Heart right ventricle (tissue), 16 donors: Measurements from ENCODE around the gene ST6GALNAC3. TPM values are rescaled to one million over a fixed set of nuclear protein-coding genes. Genes with fewer than 3 reads are reported as not detected.

Experiments
- ATAC-seq, 8 donors: fragments of 200-7000 bp; cut with Tn5 transposase; one replicate each; pipeline ENCODE4 v1.9.1; 2020; ENCODE audit warnings: mild to moderate bottlenecking in 8 of 8, moderate library complexity in 8 of 8, moderate number of reproducible peaks in 1 of 8
- DNase-seq, 2 donors: peaks; one replicate each; pipeline ENCODE4 v3.0.0-alpha.2; 2020
- H3K27ac ChIP-seq, 10 donors: fragments of 200-600 bp; sonication (generic) in 2 of 10; one replicate each; pipeline versions ENCODE4 v1.5.0 to v1.8.0; 2020 to 2022; ENCODE audit warnings: mild to moderate bottlenecking in 3 of 10
- H3K27me3 ChIP-seq, 7 donors: fragments of 200-600 bp; one replicate each; pipeline ENCODE4 v1.8.0; 2021 to 2022; ENCODE audit warnings: mild to moderate bottlenecking in 2 of 7
- H3K36me3 ChIP-seq, 9 donors: fragments of 200-600 bp; sonication (generic) in 1 of 9; one replicate each; pipeline versions ENCODE4 v1.5.0 to v1.8.0; 2020 to 2022; ENCODE audit warnings: mild to moderate bottlenecking in 2 of 9
- H3K4me1 ChIP-seq, 9 donors: fragments of 200-600 bp; sonication (generic) in 1 of 9; one replicate each; pipeline versions ENCODE4 v1.5.0 to v1.8.0; 2020 to 2022; ENCODE audit warnings: mild to moderate bottlenecking in 4 of 9
- H3K4me3 ChIP-seq, 10 donors: fragments of 200-600 bp; sonication (generic) in 2 of 10; one replicate each; pipeline versions ENCODE4 v1.5.0 to v1.8.0; 2020 to 2022; ENCODE audit warnings: mild to moderate bottlenecking in 7 of 10, moderate library complexity in 2 of 10
- H3K9me3 ChIP-seq, 11 donors: fragments of 200-600 bp in 10 of 11; sonication (generic) in 2 of 11; one replicate each; pipeline versions ENCODE4 v1.5.0 to v1.8.0; 2013 to 2022; ENCODE audit warnings: mild to moderate bottlenecking in 2 of 11, control low read depth in 1 of 11, moderate library complexity in 1 of 11
- WGBS, 2 donors: extraction: QIAGEN DNeasy Blood & Tissue Kit; methylation state at CpG; one replicate each; pipeline ENCODE4 v1.1.7; 2013; ENCODE audit warnings: inconsistent platforms in 1 of 2; 5-methylcytosine and 5-hydroxymethylcytosine counted together
- intact Hi-C, 10 donors: fragments of 100-400 bp; cut with DNase I; formaldehyde crosslinking; loops; one replicate each; pipeline versions ENCODE4 v1.11.1 to v1.14.2; 2022
- polyA plus RNA-seq, 2 donors: library from polyadenylated mRNA; stranded (reverse); fragments of 200-250 nt; gene quantifications; one replicate each; pipeline ENCODE4 v1.2.3, GENCODE V29; 2013
- total RNA-seq, 10 donors: library from RNA; stranded (reverse); fragmentation: NEBNext Ultra II Directional in 3 of 10; extraction: Animal tissue kit (Norgen Biotek cat#: 25700) in 3 of 10; gene quantifications; one replicate each; pipeline versions ENCODE4 v1.2.1 to v1.2.4, GENCODE V29; 2021 to 2023
- TF ChIP-seq, protein P1 (sequence below), 9 donors: fragments of 200-600 bp; sonication (generic) in 2 of 9; IDR thresholded peaks; one replicate each; pipeline versions ENCODE4 v1.5.0 to v1.8.0; 2021 to 2022; ENCODE audit warnings: antibody characterized with exemption in 9 of 9, mild to moderate bottlenecking in 5 of 9, moderate library complexity in 1 of 9
- donor health status: Arrhythmogenic right ventricular cardiomyopathy.
- donor health status: ischemic (EF 13 %, LVEDD 7.1; RV severe dilation, severe dysfunction).
- donor health status: healthy with polysubstance abuse.
- donor health status: DM: no; HTN: yes; CAD: no.
- donor health status: DM: no; HTN: no; CAD: no.
- donor health status: ischemic (EF 25% LVEDD 6.9; RV normal size, moderate dysfunction).
- donor health status: ischemic (EF 25% LVEDD 5.7; RV mildly dilated, moderate dysfunction).
- donor health status: healthy.
- donor health status: DM: yes; HTN: yes; CAD: no.
- donor health status: Ischemic cardiomyopathy.
- donor health status: ischemic (EF 35%, LVEDD 5.7; RV mildly dilated, moderate dysfunction).
- donor health status: nonischemic (EF 11% LVEDD 7.7; RV severe dilation, severe dysfunction).
- donor health status: DM: yes; HTN: yes; CAD: no.
- donor health status: PGD.
- donor health status: ischemic (EF 29% LVEDD 5.4; RV normal size, mild dysfunction).
- donor health status: nonischemic (EF 23%, LVEDD 6.1; RV moderate dilation, normal function).

The ST6GALNAC3 gene
- total and polyA plus RNA-seq, 12 donors: 2.8 to 10.3 (median 4.8) TPM

DNA sequence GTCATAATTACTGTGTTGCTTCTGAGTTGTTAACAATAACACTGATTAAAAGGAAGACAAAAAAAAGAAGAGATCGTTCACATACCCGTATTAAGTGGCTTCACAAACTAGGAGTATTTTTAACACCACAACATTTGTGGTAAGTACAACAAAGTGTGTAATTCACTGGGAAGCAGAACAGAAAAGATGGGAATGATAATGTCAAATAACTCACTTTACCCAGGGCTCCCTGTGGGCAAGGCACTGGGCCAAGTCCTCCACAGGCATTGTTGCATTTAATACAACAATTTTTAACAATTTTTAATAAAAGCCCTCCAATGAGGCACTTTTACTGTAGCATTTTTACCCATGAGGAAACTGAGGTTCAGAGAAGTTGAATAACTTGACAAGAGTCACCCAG lies 407.7 kb downstream of the ST6GALNAC3 start:
- intact Hi-C loops: no loop called here
- Histone ChIP-seq H3K4me3 (no peak overlapping the region), H3K4me1 (no peaks in the 10 kb centered on the region), H3K36me3 (no peaks in the 10 kb centered on the region), H3K9me3 (no peaks in the 10 kb centered on the region), H3K27me3 (no peaks in the 10 kb centered on the region), H3K27ac (no peak overlapping the region)
- 37 to 45% methylated on average over 2 of the region's 2 CpGs for WGBS, 2 donors
- no peak for DNase-seq
- ATAC-seq: no peak
- TF ChIP-seq, protein P1, sequence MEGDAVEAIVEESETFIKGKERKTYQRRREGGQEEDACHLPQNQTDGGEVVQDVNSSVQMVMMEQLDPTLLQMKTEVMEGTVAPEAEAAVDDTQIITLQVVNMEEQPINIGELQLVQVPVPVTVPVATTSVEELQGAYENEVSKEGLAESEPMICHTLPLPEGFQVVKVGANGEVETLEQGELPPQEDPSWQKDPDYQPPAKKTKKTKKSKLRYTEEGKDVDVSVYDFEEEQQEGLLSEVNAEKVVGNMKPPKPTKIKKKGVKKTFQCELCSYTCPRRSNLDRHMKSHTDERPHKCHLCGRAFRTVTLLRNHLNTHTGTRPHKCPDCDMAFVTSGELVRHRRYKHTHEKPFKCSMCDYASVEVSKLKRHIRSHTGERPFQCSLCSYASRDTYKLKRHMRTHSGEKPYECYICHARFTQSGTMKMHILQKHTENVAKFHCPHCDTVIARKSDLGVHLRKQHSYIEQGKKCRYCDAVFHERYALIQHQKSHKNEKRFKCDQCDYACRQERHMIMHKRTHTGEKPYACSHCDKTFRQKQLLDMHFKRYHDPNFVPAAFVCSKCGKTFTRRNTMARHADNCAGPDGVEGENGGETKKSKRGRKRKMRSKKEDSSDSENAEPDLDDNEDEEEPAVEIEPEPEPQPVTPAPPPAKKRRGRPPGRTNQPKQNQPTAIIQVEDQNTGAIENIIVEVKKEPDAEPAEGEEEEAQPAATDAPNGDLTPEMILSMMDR (IDR thresholded peaks at IDR 0.05): no peak

DNA sequence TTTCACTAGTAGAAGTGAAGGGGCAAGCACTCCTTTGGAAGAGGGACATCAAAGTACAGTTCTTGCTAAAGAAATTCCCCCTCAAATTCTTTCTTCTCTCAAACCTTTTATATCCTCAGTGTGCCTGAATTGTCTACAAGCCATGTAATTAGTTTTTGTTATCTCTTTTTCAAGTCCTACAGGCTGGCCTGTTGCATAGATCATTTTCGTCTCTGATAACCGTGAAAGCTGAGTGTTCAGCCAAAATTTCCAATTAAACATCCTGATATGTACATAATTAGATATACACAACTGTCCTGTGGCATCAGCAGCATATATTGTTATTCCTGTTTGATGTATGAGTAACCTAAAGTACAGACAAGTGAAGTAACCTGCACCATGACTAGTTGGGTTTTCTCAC lies 417.2 kb downstream of the ST6GALNAC3 start:
- intact Hi-C loops: no loop called here
- TF ChIP-seq, protein P1 (IDR thresholded peaks at IDR 0.05): no peak
- H3K4me3 ChIP-seq: no peak overlapping the region
- no peaks in the 10 kb centered on the region for H3K27me3 ChIP-seq
- no peak for DNase-seq
- H3K36me3 ChIP-seq: no peaks in the 10 kb centered on the region
- no peaks in the 10 kb centered on the region for H3K4me1 ChIP-seq
- WGBS, 2 donors: 66 to 72% methylated on average over 2 of the region's 2 CpGs
- no peak for ATAC-seq
- H3K27ac ChIP-seq: no peak overlapping the region
- no peaks in the 10 kb centered on the region for H3K9me3 ChIP-seq

DNA sequence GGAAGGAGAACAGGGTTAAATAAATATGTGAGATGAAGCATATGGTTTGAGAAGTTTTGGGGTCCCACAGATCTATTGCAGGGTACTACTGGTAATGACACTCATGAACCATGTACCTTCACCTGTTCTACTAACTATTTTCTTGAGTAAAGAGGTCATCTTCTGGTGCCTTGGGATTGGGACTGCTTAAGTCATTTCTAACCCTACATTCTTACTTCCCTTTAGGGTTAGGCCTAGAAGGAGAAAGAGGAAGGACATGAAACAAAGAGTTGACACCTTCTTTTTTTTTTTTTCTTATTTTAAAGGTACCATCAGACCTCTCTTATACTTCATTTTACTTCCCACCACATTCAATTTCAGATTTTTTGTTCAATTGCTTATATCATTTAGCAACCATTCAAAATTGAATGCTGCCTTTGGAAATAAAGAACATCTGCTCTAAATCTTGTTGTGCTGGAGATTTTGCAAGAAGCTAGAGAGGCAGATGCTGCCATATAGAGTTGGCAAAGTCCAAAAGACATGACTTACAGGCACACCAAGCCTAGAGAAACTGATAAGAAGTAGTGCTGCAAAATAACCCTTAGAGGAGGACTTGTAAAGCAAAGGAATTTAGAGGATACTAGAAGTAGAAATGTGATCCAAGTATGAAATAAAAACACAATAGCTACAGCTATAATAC lies 418.3 kb downstream of the ST6GALNAC3 start:
- H3K4me3 ChIP-seq: no peak overlapping the region
- H3K36me3 ChIP-seq: no peaks in the 10 kb centered on the region
- TF ChIP-seq, protein P1 (IDR thresholded peaks at IDR 0.05): no peak
- no peaks in the 10 kb centered on the region for H3K27me3 ChIP-seq
- no peak for DNase-seq
- intact Hi-C loops: no loop called here
- ATAC-seq: no peak
- H3K9me3 ChIP-seq: no peaks in the 10 kb centered on the region
- H3K4me1 ChIP-seq: no peaks in the 10 kb centered on the region
- H3K27ac ChIP-seq: no peak overlapping the region

DNA sequence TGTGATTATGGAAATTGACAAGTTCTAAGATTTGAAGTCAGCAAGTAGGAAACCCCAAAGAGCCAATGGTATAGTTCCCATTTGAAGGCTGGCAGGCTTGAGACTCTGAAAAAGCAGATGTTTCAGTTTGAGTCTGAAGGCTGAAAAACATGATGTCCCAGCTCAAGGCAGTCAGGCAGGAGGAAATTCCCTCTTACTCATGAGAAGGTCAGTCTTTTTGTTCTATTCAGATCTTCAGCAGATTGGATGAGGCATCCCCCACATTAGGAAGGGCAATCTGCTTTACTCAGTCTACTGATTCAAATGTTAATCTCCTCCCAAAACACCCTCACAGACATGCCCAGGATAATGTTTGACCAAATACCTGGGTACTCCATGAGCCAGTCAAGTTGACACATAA lies 420.3 kb downstream of the ST6GALNAC3 start:
- TF ChIP-seq, protein P1 (IDR thresholded peaks at IDR 0.05): no peak
- Histone ChIP-seq H3K9me3 (no peaks in the 10 kb centered on the region), H3K27ac (no peak overlapping the region), H3K36me3 (no peaks in the 10 kb centered on the region), H3K4me1 (no peaks in the 10 kb centered on the region), H3K4me3 (no peak overlapping the region), H3K27me3 (no peaks in the 10 kb centered on the region)
- DNase-seq: no peak
- intact Hi-C loops: no loop called here
- ATAC-seq: no peak
